Measurements from ENCODE around the gene OR10P1.

GRCh38 chr12:55664826-55665225 lies 28.1 kb downstream of the OR10P1 start:
- TF ChIP-seq, protein P1, sequence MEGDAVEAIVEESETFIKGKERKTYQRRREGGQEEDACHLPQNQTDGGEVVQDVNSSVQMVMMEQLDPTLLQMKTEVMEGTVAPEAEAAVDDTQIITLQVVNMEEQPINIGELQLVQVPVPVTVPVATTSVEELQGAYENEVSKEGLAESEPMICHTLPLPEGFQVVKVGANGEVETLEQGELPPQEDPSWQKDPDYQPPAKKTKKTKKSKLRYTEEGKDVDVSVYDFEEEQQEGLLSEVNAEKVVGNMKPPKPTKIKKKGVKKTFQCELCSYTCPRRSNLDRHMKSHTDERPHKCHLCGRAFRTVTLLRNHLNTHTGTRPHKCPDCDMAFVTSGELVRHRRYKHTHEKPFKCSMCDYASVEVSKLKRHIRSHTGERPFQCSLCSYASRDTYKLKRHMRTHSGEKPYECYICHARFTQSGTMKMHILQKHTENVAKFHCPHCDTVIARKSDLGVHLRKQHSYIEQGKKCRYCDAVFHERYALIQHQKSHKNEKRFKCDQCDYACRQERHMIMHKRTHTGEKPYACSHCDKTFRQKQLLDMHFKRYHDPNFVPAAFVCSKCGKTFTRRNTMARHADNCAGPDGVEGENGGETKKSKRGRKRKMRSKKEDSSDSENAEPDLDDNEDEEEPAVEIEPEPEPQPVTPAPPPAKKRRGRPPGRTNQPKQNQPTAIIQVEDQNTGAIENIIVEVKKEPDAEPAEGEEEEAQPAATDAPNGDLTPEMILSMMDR (conservative IDR thresholded peaks at IDR 0.05; ENCODE audit: low read length) = no peak
- no peak for TF ChIP-seq EZH2phosphoT487 (IDR thresholded peaks at IDR 0.05; ENCODE audit: borderline replicate concordance)

All from Loucy (cell line).